Bronchial epithelial cell (primary cell): ENCODE data around the gene CNTNAP2. TPM values are rescaled to one million over a fixed set of nuclear protein-coding genes. Genes with fewer than 3 reads are reported as not detected.

Experiments used
- DNase-seq: peaks from one replicate; pipeline ENCODE4 v3.0.0-alpha.2; 2010; ENCODE audit warnings: low read depth
- FAIRE-seq: peaks from 2 replicates; lab custom pipeline; 2011; peaks lifted over from hg19 to GRCh38; lab: Jason Lieb, UNC
- H3K27me3 ChIP-seq: 2 replicates; pipeline ENCODE4 v1.5.1; 2011; ENCODE audit warnings: low read length; ENCODE audit not compliant: control insufficient read depth, insufficient read depth
- H3K36me3 ChIP-seq: 2 replicates; pipeline ENCODE4 v1.5.1; 2011; ENCODE audit warnings: low read length; ENCODE audit not compliant: control insufficient read depth, insufficient read depth
- H3K4me3 ChIP-seq: 2 replicates; pipeline ENCODE4 v1.5.1; 2011; ENCODE audit warnings: mild to moderate bottlenecking, low read depth, low read length, control low read depth
- CTCF ChIP-seq: IDR thresholded peaks from 2 replicates; pipeline ENCODE4 v1.5.1; 2011; ENCODE audit warnings: mild to moderate bottlenecking, moderate library complexity, low read length, control low read depth, inconsistent platforms; ENCODE audit not compliant: insufficient read depth, severe bottlenecking
- total RNA-seq: library from RNA; depleted of rRNA; stranded (reverse); fragments of >200 nt; gene quantifications from 2 replicates; pipeline ENCODE4 v1.2.1, GENCODE V29; 2014

Gene CNTNAP2
- total RNA-seq, 1 donor from 2014 or later = 0.26 TPM

DNA sequence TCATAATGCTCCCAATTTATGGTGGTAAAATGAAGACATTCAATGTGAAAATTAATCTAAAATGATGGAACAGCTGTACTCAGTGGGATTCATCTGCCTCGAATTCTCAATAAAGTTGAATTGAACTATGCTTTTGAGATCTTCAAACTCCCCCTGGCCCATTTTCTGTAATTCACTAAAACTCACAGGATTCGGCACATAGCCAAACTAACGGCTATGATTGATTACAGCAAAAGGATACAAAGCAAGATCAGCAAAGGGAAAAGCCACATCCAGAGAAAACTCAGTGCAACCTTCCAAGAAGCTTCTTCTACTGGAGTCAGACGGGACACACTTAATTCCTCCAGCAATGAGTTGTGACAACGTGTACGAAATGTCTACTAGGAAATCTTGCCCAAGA lies 307.5 kb downstream of the CNTNAP2 start:
- Histone ChIP-seq H3K36me3 (no peaks in the 10 kb centered on the region), H3K27me3 (no peaks in the 10 kb centered on the region), H3K4me3 (no peak overlapping the region)
- FAIRE-seq (no peak), DNase-seq (no peak)
- no peak for TF ChIP-seq CTCF

DNA sequence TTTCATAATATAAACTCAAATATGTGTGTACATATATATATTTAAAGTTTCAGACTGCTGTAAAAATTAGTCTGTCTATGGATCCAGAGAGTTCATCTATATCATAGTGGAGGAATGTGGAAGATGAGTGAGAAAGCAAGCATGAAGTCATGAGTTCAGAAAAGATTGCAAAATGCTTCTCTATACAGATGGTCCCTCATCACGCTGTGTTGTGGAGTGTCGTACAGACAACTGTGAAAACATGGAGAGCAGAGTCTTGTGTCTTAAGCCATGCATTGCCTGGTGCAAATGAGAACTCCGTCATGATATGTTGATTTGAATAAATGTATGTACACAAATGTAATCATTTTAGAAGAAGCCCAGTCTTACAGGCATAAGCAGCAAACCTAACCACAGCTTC lies 316.9 kb downstream of the CNTNAP2 start:
- no peak for TF ChIP-seq CTCF

DNA sequence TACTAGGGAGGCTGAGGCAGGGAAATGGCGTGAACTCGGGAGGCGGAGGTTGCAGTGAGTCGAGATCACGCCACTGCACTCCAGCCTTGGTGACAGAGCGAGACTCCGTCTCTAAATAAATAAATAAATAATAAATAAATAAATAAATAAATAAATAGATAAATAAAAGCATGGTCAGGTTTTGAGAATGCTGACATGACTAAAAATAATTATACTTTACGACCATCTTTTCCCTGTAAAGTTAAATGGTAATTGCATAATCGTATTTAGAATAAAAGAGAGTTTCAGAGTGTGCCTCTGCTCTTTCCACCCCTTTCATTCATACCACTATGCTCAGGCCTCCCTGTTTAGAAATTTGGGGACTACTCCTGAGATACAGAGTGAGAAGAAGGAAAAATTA lies 326.5 kb downstream of the CNTNAP2 start:
- DNase-seq (no peak), FAIRE-seq (no peak)
- TF ChIP-seq CTCF = no peak
- Histone ChIP-seq H3K27me3 (no peaks in the 10 kb centered on the region), H3K4me3 (no peak overlapping the region), H3K36me3 (no peaks in the 10 kb centered on the region)

More for the DNA sequence above, 316.9 kb downstream of the CNTNAP2 start:
- no peak for FAIRE-seq
- H3K27me3 ChIP-seq = no peaks in the 10 kb centered on the region
- H3K4me3 ChIP-seq = no peak overlapping the region
- H3K36me3 ChIP-seq = no peaks in the 10 kb centered on the region
- DNase-seq = no peak

- no peaks in the 10 kb centered on the region for H3K36me3 ChIP-seq
- H3K4me3 ChIP-seq = no peak overlapping the region
- no peak for DNase-seq
- no peaks in the 10 kb centered on the region for H3K27me3 ChIP-seq
- no peak for FAIRE-seq
- TF ChIP-seq CTCF = no peak
Measured at GRCh38 chr7:146449625-146450024, 333.0 kb downstream of the CNTNAP2 start.

DNA sequence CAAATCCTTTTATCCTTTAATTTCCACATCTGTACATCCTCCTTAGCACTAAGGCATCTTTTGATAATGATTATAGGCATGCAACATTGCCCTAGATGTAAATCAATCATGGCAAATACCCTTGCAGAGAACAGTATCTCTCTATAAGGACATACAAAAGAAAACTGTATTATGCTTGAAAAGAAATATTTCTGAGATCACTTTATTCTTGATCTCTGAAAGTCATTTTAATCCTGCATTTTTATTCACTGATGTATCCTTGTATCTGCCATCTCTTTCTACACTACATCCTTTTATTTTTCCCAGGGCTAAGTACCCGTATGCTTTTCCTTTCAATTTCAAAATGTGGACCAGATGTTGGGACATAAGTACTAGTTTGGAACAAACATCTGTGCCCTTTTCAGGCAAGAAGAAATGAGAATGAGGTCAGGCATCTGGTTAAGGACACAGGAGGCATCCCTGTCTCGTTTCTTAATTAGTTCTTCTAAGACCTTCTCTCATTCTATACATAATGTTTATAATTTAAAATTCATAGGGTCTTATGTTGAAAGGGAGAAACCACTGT lies 338.6 kb downstream of the CNTNAP2 start:
- Histone ChIP-seq H3K4me3 (no peak overlapping the region), H3K36me3 (no peaks in the 10 kb centered on the region), H3K27me3 (no peaks in the 10 kb centered on the region)
- no peak for DNase-seq
- no peak for FAIRE-seq
- TF ChIP-seq CTCF = no peak

GRCh38 chr7:146479040-146479439 lies 362.4 kb downstream of the CNTNAP2 start:
- FAIRE-seq = no peak

More at GRCh38 chr7:146479040-146479439, 362.4 kb downstream of the CNTNAP2 start:
- H3K4me3 ChIP-seq = no peak overlapping the region
- TF ChIP-seq CTCF = no peak
- H3K27me3 ChIP-seq = no peaks in the 10 kb centered on the region
- no peak for DNase-seq
- no peaks in the 10 kb centered on the region for H3K36me3 ChIP-seq
